ENCODE results near the gene ESRP2.

DNA sequence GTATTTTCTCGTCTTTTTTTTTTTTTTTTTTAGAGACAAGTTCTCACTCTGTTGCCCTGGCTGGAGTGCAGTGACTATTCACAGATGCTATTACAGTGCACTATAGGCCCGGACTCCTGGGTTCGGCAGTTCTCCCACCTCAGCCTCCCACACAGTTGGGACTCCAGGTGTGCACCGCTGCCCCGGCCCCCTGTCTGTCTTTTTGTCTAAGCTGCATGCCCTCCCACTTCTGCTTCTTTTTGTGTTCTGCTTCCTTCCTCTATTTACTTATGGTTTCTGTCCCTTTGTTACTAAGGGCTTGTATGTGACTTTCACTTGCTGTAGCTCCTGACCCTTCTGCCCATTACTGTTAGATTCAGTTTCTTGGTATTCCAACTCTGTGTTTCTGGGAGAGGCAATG, 48.9 kb upstream of the ESRP2 start:
- TF ChIP-seq, protein P1, sequence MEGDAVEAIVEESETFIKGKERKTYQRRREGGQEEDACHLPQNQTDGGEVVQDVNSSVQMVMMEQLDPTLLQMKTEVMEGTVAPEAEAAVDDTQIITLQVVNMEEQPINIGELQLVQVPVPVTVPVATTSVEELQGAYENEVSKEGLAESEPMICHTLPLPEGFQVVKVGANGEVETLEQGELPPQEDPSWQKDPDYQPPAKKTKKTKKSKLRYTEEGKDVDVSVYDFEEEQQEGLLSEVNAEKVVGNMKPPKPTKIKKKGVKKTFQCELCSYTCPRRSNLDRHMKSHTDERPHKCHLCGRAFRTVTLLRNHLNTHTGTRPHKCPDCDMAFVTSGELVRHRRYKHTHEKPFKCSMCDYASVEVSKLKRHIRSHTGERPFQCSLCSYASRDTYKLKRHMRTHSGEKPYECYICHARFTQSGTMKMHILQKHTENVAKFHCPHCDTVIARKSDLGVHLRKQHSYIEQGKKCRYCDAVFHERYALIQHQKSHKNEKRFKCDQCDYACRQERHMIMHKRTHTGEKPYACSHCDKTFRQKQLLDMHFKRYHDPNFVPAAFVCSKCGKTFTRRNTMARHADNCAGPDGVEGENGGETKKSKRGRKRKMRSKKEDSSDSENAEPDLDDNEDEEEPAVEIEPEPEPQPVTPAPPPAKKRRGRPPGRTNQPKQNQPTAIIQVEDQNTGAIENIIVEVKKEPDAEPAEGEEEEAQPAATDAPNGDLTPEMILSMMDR (IDR thresholded peaks at IDR 0.05; ENCODE audit: low read depth, low read length, poor library complexity, severe bottlenecking): no peak
- no peak for TF ChIP-seq EZH2phosphoT487 (IDR thresholded peaks at IDR 0.05; ENCODE audit: borderline replicate concordance, low read length)
